Coronary artery (tissue), 2 donors: ENCODE measurements around the gene ATR.
"Not testable (repeated sequence)": the region's sequence is repeated elsewhere in the genome, so short reads cannot be mapped to it uniquely, and the experiment has no call there.

ENCODE experiments used
- DNase-seq: peaks from one replicate; pipeline ENCODE4 v3.0.0-alpha.2; 2017; ENCODE audit warnings: low spot score
- H3K27ac ChIP-seq, 2 donors: fragments of 200-600 bp; sonication (generic); one replicate each; pipeline ENCODE4 v1.5.1; 2016 to 2019
- H3K4me3 ChIP-seq: fragments of 200-600 bp; sonication (generic); 2 replicates; pipeline ENCODE4 v1.5.1; 2016; ENCODE audit warnings: mild to moderate bottlenecking, moderate library complexity
- CTCF ChIP-seq: fragments of 200-600 bp; sonication (generic); IDR thresholded peaks from one replicate; pipeline ENCODE4 v1.5.1; 2019; ENCODE audit warnings: antibody characterized with exemption

Gene ATR

DNA sequence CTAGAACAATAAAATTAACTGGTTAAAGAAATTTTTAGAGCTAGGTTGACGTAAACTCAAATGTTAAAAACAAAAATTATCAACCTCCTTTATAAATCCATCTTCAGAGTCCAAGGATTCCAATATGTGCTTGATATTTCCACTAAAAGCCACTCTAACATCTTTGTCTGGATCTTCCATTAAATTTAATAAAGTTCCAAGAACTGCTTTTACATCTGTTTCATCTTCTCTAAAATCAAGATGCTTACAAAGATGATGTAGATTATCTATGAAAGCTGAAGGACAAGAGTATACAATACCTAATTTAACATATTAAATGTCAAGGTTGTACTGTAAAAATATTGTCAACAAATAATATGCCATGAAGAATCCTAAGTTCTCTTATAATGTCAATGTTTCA is 24.8 kb downstream of the ATR start:
- Histone ChIP-seq H3K4me3 (no peak overlapping the region), H3K27ac (no peak overlapping the region)
- no peak for TF ChIP-seq CTCF
- no peak for DNase-seq

- DNase-seq, H3K4me3 ChIP-seq: not testable (repeated sequence)
Measured at GRCh38 chr3:142552579-142552978, 26.0 kb downstream of the ATR start.

DNA sequence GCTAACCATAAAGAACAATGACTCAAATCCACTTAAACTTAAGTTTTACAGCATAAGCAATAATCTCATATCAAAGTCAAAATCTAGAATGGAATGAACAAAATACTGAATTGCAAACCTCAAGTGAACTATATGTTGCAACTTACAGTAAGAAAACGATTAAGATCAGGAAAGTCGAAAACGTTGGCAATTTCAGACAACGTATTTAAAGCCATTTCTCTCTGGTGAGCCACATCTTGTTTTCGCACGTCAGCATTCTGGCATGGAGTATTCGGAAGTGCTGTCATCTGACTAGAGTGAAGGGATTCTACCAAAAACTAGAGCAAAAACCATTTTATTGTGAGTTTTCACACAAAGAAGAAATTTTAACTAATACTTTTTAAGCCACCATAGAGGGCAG is 28.5 kb downstream of the ATR start:
- H3K4me3 ChIP-seq: no peak overlapping the region
- no peak for DNase-seq
- no peak overlapping the region for H3K27ac ChIP-seq
- TF ChIP-seq CTCF: no peak

More at GRCh38 chr3:142552579-142552978, 26.0 kb downstream of the ATR start:
- H3K27ac ChIP-seq: not testable (repeated sequence)

- no peak for DNase-seq
- H3K27ac ChIP-seq: no peak overlapping the region
- H3K4me3 ChIP-seq: no peak overlapping the region
- no peak for TF ChIP-seq CTCF
Measured at GRCh38 chr3:142543307-142543706, 35.2 kb downstream of the ATR start.

DNA sequence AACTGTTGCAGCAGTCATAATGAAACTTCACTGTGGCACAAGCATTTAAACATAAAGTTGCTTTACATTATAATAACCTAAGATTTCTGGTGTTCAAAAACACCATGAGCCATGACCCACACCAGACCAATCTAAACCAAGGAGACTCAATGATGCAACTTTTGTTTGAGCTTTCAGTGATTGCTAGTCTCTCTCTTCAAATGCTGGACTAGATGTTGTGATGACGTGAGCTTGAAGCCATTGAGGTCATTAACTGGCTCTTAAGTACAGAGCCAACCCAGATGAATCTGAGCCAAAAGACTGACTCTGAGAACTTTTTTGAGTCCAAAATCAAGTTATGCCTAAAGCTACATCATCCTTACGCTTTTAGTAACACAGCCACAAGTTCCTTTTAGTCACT is 36.5 kb downstream of the ATR start:
- no peak overlapping the region for H3K27ac ChIP-seq
- TF ChIP-seq CTCF: no peak
- no peak overlapping the region for H3K4me3 ChIP-seq
- DNase-seq: no peak

DNA sequence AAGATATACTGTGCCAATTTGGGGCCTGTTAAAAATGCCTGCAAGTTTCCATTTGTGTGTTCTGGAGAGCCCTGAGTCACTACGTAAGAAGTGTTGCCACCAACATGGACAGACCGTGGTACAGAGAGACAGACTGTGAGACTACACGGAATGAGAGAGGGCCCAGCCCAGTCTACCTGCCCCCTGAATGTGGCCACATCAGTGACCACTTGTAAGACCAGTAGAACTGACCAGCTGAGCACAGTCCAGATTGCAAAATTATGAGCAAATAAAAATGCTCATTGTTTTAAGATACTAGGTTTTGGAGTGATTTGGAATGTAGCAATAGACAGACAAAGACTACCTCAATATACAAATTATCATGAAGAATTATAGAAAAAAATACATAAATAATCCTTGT is 42.0 kb downstream of the ATR start:
- no peak overlapping the region for H3K27ac ChIP-seq
- no peak for TF ChIP-seq CTCF
- H3K4me3 ChIP-seq: no peak overlapping the region
- no peak for DNase-seq

DNA sequence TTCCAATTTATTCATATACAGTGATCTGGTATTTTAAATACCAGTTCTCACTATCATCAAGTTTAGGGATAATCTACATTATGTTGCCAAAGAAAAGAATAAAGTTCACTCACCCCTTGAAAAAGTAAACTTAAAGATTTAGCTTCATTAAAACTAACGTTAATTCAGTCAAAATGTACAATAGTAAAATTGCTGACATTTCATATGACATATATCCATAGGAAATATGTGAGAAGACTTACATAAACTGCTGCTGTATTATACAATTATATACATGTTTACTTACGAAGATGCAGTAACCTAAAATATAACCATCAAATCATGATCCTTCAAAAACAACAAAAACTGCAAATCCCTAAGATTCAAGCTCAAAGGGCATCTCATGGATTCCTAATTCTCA is 44.0 kb downstream of the ATR start:
- DNase-seq: no peak
- TF ChIP-seq CTCF: no peak
- Histone ChIP-seq H3K27ac (no peak overlapping the region), H3K4me3 (no peak overlapping the region)

- no peak overlapping the region for H3K27ac ChIP-seq
- no peak for DNase-seq
- no peak overlapping the region for H3K4me3 ChIP-seq
- no peak for TF ChIP-seq CTCF
Measured at GRCh38 chr3:142530296-142530695, 48.2 kb downstream of the ATR start.
